H9 (cell line): ENCODE measurements around the gene OMD. TPM values are rescaled to one million over a fixed set of nuclear protein-coding genes. Genes with fewer than 3 reads are reported as not detected.

Experiments
- DNase-seq: peaks from one replicate; pipeline ENCODE4 v3.0.0-alpha.2; 2017
- H2AFZ ChIP-seq: one replicate; pipeline ENCODE4 v1.6.1; 2013; ENCODE audit warnings: mild to moderate bottlenecking, low read length, control low read depth, moderate library complexity
- H2AK5ac ChIP-seq: 2 replicates; pipeline ENCODE4 v1.6.1; 2013; ENCODE audit warnings: low read length, control low read depth, mixed read lengths; ENCODE audit not compliant: insufficient read length
- H2BK120ac ChIP-seq: one replicate; pipeline ENCODE4 v1.6.1; 2013; ENCODE audit warnings: low read depth, mild to moderate bottlenecking, low read length, control low read depth, inconsistent platforms; ENCODE audit not compliant: poor library complexity, severe bottlenecking
- H2BK12ac ChIP-seq: 2 replicates; pipeline ENCODE4 v1.6.1; 2013; ENCODE audit warnings: low read length, control low read depth, mixed read lengths, low read depth; ENCODE audit not compliant: insufficient read length
- H2BK15ac ChIP-seq: 2 replicates; pipeline ENCODE4 v1.6.1; 2013; ENCODE audit warnings: low read depth, low read length, control low read depth
- H2BK20ac ChIP-seq: one replicate; pipeline ENCODE4 v1.6.1; 2013; ENCODE audit warnings: low read depth, mild to moderate bottlenecking, low read length, control low read depth, inconsistent platforms; ENCODE audit not compliant: poor library complexity, severe bottlenecking
- H2BK5ac ChIP-seq: 2 replicates; pipeline ENCODE4 v1.6.1; 2013; ENCODE audit warnings: low read length, control low read depth, mixed read lengths; ENCODE audit not compliant: insufficient read length
- H3K14ac ChIP-seq: 2 replicates; pipeline ENCODE4 v1.6.1; 2013; ENCODE audit warnings: low read length, control low read depth; ENCODE audit not compliant: insufficient read depth
- H3K18ac ChIP-seq: 2 replicates; pipeline ENCODE4 v1.6.1; 2013; ENCODE audit warnings: low read depth, mild to moderate bottlenecking, mixed read lengths, low read length, control low read depth; ENCODE audit not compliant: insufficient read length
- H3K23ac ChIP-seq: 2 replicates; pipeline ENCODE4 v1.6.1; 2013; ENCODE audit warnings: low read length, control low read depth, mixed read lengths, low read depth; ENCODE audit not compliant: insufficient read length
- H3K23me2 ChIP-seq: 2 replicates; pipeline ENCODE4 v1.6.1; 2013; ENCODE audit warnings: low read depth, mild to moderate bottlenecking, mixed read lengths, low read length, control low read depth; ENCODE audit not compliant: insufficient read length, poor library complexity, severe bottlenecking
- H3K27ac ChIP-seq: 2 replicates; pipeline ENCODE4 v1.5.1; 2013; ENCODE audit warnings: low read length, control low read depth, mixed read lengths, low read depth; ENCODE audit not compliant: insufficient read length
- H3K27me3 ChIP-seq: 2 replicates; pipeline ENCODE4 v1.6.1; 2013; ENCODE audit warnings: low read length, control low read depth, inconsistent platforms; ENCODE audit not compliant: insufficient read depth
- H3K4ac ChIP-seq: 2 replicates; pipeline ENCODE4 v1.6.1; 2013; ENCODE audit warnings: low read depth, mild to moderate bottlenecking, control low read depth, inconsistent platforms, low read length, moderate library complexity
- H3K4me1 ChIP-seq: 2 replicates; pipeline ENCODE4 v1.6.1; 2013; ENCODE audit warnings: low read length, control low read depth, inconsistent platforms; ENCODE audit not compliant: insufficient read depth
- H3K4me2 ChIP-seq: 2 replicates; pipeline ENCODE4 v1.6.1; 2013; ENCODE audit warnings: low read length, control low read depth, mixed read lengths; ENCODE audit not compliant: insufficient read length, insufficient read depth
- H3K56ac ChIP-seq: 2 replicates; pipeline ENCODE4 v1.6.1; 2013; ENCODE audit warnings: low read depth, mild to moderate bottlenecking, mixed read lengths, low read length, control low read depth; ENCODE audit not compliant: insufficient read length
- H3K79me1 ChIP-seq: 2 replicates; pipeline ENCODE4 v1.6.1; 2013; ENCODE audit warnings: low read depth, mild to moderate bottlenecking, moderate library complexity, low read length, control low read depth, inconsistent platforms; ENCODE audit not compliant: insufficient read depth, poor library complexity, severe bottlenecking
- H3K79me2 ChIP-seq: 2 replicates; pipeline ENCODE4 v1.6.1; 2013; ENCODE audit warnings: low read length, control low read depth, inconsistent platforms; ENCODE audit not compliant: insufficient read depth
- H3K9ac ChIP-seq: 2 replicates; pipeline ENCODE4 v1.6.1; 2013; ENCODE audit warnings: low read length, control low read depth, mixed read lengths; ENCODE audit not compliant: insufficient read length; ENCODE audit errors: extremely low read depth
- H3K9me3 ChIP-seq: one replicate; pipeline ENCODE4 v1.6.1; 2013; ENCODE audit warnings: low read depth, low read length, inconsistent platforms; ENCODE audit not compliant: control insufficient read depth
- H3T11ph ChIP-seq: one replicate; pipeline ENCODE4 v1.6.1; 2013; ENCODE audit warnings: mild to moderate bottlenecking, low read length, control low read depth, inconsistent platforms
- H4K20me1 ChIP-seq: one replicate; pipeline ENCODE4 v1.6.1; 2013; ENCODE audit not compliant: control insufficient read depth, insufficient read length, insufficient read depth
- H4K5ac ChIP-seq: 2 replicates; pipeline ENCODE4 v1.6.1; 2013; ENCODE audit warnings: low read depth, mild to moderate bottlenecking, mixed read lengths, low read length, control low read depth; ENCODE audit not compliant: insufficient read length
- H4K8ac ChIP-seq: replicated peaks from 2 replicates; pipeline ENCODE4 v1.6.1; 2013; ENCODE audit warnings: low read length, control low read depth, mixed read lengths, low read depth; ENCODE audit not compliant: insufficient read length
- H4K91ac ChIP-seq: 2 replicates; pipeline ENCODE4 v1.6.1; 2013; ENCODE audit warnings: low read depth, mild to moderate bottlenecking, moderate library complexity, mixed read lengths, low read length, control low read depth; ENCODE audit not compliant: insufficient read length
- H3K27ac Mint-ChIP-seq, 3 experiments: 2 replicates in 2 of 3; 3 replicates in 1 of 3; pipeline ENCODE4 v1.8.0; 2020 to 2021; ENCODE audit warnings: mixed read lengths in 3 of 3, mild to moderate bottlenecking in 1 of 3, moderate library complexity in 1 of 3
- H3K27me3 Mint-ChIP-seq: 2 replicates; pipeline ENCODE4 v1.8.0; 2021; ENCODE audit warnings: low read depth, mild to moderate bottlenecking, moderate library complexity, mixed read lengths
- H3K36me3 Mint-ChIP-seq, 3 experiments: 2 replicates in 2 of 3; 3 replicates in 1 of 3; pipeline ENCODE4 v1.8.0; 2020 to 2021; ENCODE audit warnings: low read depth in 3 of 3, mixed read lengths in 3 of 3; ENCODE audit not compliant: insufficient read depth in 1 of 3
- H3K4me1 Mint-ChIP-seq, 2 experiments: 2 replicates each; pipeline ENCODE4 v1.8.0; 2020; ENCODE audit warnings: mixed read lengths in 2 of 2
- H3K4me3 Mint-ChIP-seq, 2 experiments: 2 replicates in 1 of 2; 3 replicates in 1 of 2; pipeline ENCODE4 v1.8.0; 2020 to 2021; ENCODE audit warnings: mild to moderate bottlenecking in 2 of 2, mixed read lengths in 2 of 2, moderate library complexity in 1 of 2
- H3K9me3 Mint-ChIP-seq, 2 experiments: 2 replicates in 1 of 2; 3 replicates in 1 of 2; pipeline ENCODE4 v1.8.0; 2020; ENCODE audit warnings: mild to moderate bottlenecking in 2 of 2, mixed read lengths in 2 of 2, moderate library complexity in 1 of 2
- CTCF ChIP-seq: fragments of 200-600 bp; sonication (generic); conservative IDR thresholded peaks from 3 replicates; pipeline ENCODE4 v1.8.0; 2021; ENCODE audit warnings: antibody characterized with exemption, mild to moderate bottlenecking
- WGBS: extraction: QIAGEN DNeasy Blood & Tissue Kit; methylation state at CpG from one replicate; pipeline ENCODE4 v1.1.7; 2013; ENCODE audit warnings: missing lambda C conversion rate, low lambda C conversion rate, mixed read lengths; ENCODE audit not compliant: insufficient read length; ENCODE audit errors: extremely low coverage; 5-methylcytosine and 5-hydroxymethylcytosine counted together
- total RNA-seq: library from RNA; stranded (reverse); gene quantifications from 2 replicates; pipeline ENCODE4 v1.2.1, GENCODE V29; 2021

Gene OMD
- total RNA-seq, 1 experiment from 2014 or later = not detected

DNA sequence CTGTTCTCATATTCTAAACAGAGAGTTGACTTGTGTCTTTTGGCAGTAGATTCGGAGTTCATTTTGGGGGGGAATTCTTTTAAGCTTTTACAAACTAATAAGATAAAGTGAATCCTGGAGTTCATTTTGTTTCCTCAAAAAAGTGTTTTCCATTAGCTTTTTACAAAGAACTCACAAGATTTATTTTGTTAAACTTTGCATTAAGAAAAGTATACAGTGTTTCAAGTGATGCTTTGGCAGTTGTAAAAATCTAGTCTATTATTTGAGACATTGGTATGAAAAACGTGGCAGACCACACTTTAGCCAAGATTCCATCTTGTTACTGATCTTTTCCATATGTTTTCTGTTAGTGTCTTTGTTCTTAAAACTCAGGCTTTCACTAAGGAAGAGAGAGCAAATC lies 1.2 kb upstream of the OMD start:
- H3K56ac ChIP-seq = no peak overlapping the region
- no peaks in the 10 kb centered on the region for H3K23me2 ChIP-seq
- H3K9me3 ChIP-seq = no peaks in the 10 kb centered on the region
- H3K14ac ChIP-seq = no peak overlapping the region
- no peak overlapping the region for H3K27ac Mint-ChIP-seq
- no peaks in the 10 kb centered on the region for H3K36me3 Mint-ChIP-seq
- H3K4me1 ChIP-seq = no peaks in the 10 kb centered on the region
- H3K4me3 Mint-ChIP-seq = no peak overlapping the region
- no peak overlapping the region for H3K27ac ChIP-seq
- H2BK5ac ChIP-seq = no peak overlapping the region
- no peak overlapping the region for H3T11ph ChIP-seq
- no peak overlapping the region for H3K4ac ChIP-seq
- no peaks in the 10 kb centered on the region for H3K27me3 Mint-ChIP-seq
- no peak overlapping the region for H2BK15ac ChIP-seq
- H3K4me2 ChIP-seq = no peak overlapping the region
- H4K8ac ChIP-seq = no peak overlapping the region
- H2AK5ac ChIP-seq = no peak overlapping the region
- no peaks in the 10 kb centered on the region for H3K9me3 Mint-ChIP-seq
- no peak overlapping the region for H2BK12ac ChIP-seq
- H4K20me1 ChIP-seq = no peaks in the 10 kb centered on the region
- no peak overlapping the region for H2AFZ ChIP-seq
- H4K91ac ChIP-seq = no peak overlapping the region
- no peak for TF ChIP-seq CTCF
- no peak overlapping the region for H2BK20ac ChIP-seq
- peaks cover 2 to 3% of the 10 kb centered on the region in 2 experiments; a peak in 2 of 4 replicates for H3K4me1 Mint-ChIP-seq
- H3K79me1 ChIP-seq = no peaks in the 10 kb centered on the region
- H4K5ac ChIP-seq = no peak overlapping the region
- no peak overlapping the region for H3K9ac ChIP-seq
- H3K23ac ChIP-seq = no peak overlapping the region
- no peak for DNase-seq
- H3K18ac ChIP-seq = no peak overlapping the region
- no peak overlapping the region for H2BK120ac ChIP-seq
- WGBS = no CpG with 5 or more reads among the region's 2 CpGs
- no peaks in the 10 kb centered on the region for H3K79me2 ChIP-seq
- no peaks in the 10 kb centered on the region for H3K27me3 ChIP-seq
